ENCODE results near the gene UNKL. TPM values are rescaled to one million over a fixed set of nuclear protein-coding genes. Genes with fewer than 3 reads are reported as not detected.

Gene UNKL
- total RNA-seq, 1 donor from 2014 or later, result 19.9 TPM

DNA sequence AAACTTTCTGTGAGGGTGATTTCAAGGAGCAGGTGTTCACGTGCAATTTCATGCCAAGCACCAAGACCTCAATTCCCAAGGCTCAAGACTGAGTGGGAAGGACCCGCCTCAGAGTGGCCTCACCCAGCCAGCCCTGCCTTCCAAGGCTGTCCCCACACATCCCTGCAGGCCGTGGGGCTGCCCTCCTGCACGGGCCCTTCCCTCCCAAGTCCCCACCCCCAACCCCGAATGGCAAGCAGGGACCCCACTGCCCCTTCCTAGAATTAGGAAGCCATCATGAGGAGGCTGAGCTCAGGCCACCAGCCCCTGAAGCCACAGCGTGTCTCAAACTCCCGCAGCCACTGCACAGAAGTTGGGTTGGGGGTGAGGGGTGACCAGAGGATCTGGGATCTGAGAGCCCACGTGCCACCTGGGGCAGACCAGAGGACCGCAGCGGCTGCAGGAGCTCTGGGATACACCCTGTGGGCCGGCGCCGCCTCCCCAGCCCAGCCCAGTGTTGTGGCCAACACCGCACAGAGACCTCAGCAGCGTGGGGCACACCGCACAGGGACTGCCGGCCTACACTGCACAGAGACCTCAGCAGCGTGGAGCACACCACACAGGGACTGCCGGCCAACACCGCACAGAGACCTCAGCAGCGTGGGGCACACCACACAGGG lies 42.1 kb downstream of the UNKL start:
- TF ChIP-seq CTCF (IDR thresholded peaks at IDR 0.05), result no peak
- intact Hi-C loops (cut with DNase I), result no loop called here
- DNase-seq (no peak), ATAC-seq (no peak)
- Histone ChIP-seq H3K4me1 (no peaks in the 10 kb centered on the region), H3K27ac (no peak overlapping the region), H3K36me3 (peaks cover 11% of the 10 kb centered on the region), H3K27me3 (no peaks in the 10 kb centered on the region), H3K4me3 (no peak overlapping the region), H3K9me3 (no peaks in the 10 kb centered on the region)

- ATAC-seq (no peak), DNase-seq (no peak)
- intact Hi-C loops (cut with DNase I), result no loop called here
- no peak for TF ChIP-seq CTCF (IDR thresholded peaks at IDR 0.05)
- H3K36me3 ChIP-seq, result peaks cover 14% of the 10 kb centered on the region
- no peaks in the 10 kb centered on the region for H3K27me3 ChIP-seq
- no peaks in the 10 kb centered on the region for H3K4me1 ChIP-seq
- H3K9me3 ChIP-seq, result no peaks in the 10 kb centered on the region
- H3K27ac ChIP-seq, result no peak overlapping the region
- H3K4me3 ChIP-seq, result no peak overlapping the region
These were observed 43.2 kb downstream of the UNKL start for GRCh38 chr16:1371054-1371978.

- ATAC-seq (no peak), DNase-seq (no peak)
- no peak for TF ChIP-seq CTCF (IDR thresholded peaks at IDR 0.05)
- H3K27me3 ChIP-seq, result no peaks in the 10 kb centered on the region
- H3K27ac ChIP-seq, result no peak overlapping the region
- no peaks in the 10 kb centered on the region for H3K9me3 ChIP-seq
- intact Hi-C loops (cut with DNase I), result no loop called here
- no peak overlapping the region for H3K4me3 ChIP-seq
- no peaks in the 10 kb centered on the region for H3K4me1 ChIP-seq
- H3K36me3 ChIP-seq, result peaks cover 51% of the 10 kb centered on the region
These were observed 46.9 kb downstream of the UNKL start for GRCh38 chr16:1367486-1368174.

- no peak for ATAC-seq
- Histone ChIP-seq H3K27ac (no peak overlapping the region), H3K36me3 (peaks cover 59% of the 10 kb centered on the region), H3K4me1 (no peaks in the 10 kb centered on the region), H3K4me3 (no peak overlapping the region), H3K9me3 (no peaks in the 10 kb centered on the region), H3K27me3 (no peaks in the 10 kb centered on the region)
- DNase-seq, result no peak
- intact Hi-C loops (cut with DNase I), result no loop called here
- no peak for TF ChIP-seq CTCF (IDR thresholded peaks at IDR 0.05)
These were observed 47.7 kb downstream of the UNKL start for GRCh38 chr16:1366712-1367299.

DNA sequence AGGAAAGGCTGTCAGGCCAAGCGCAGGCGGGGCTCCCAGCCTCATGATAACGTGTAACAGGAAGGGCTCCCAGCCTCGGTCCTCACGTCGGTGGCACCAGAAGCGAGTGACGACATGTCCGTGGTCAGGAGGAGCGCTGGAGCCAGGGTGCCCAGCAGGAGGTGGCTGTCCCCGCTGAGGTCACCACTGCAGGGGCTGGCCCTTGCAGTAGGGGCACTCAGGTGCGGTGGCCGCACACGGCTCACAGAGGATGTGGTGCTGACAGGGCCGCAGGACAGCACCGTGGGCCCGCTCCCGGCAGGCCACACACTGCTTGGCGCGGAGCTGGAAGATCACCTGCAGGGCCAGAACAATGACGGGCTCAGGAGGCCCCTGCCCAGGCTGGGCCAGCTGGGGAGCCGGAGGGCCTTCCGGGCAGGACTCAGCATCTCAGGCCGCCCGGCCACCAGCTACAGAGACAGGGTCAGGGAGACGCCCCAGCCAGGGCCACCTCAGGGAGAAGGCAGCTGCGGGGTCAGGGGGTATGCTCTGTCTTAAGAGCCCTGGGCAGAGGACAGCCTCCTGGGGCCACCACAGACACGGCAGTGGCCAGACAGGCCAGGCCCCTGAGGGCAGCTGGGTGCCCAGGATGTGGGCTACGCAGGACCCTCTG lies 48.3 kb downstream of the UNKL start:
- peak; percentile 5 for ATAC-seq
- Histone ChIP-seq H3K36me3 (peaks cover 63% of the 10 kb centered on the region), H3K27ac (no peak overlapping the region), H3K4me3 (no peak overlapping the region), H3K4me1 (no peaks in the 10 kb centered on the region), H3K9me3 (no peaks in the 10 kb centered on the region), H3K27me3 (no peaks in the 10 kb centered on the region)
- no peak for TF ChIP-seq CTCF (IDR thresholded peaks at IDR 0.05)
- intact Hi-C loops (cut with DNase I), result no loop called here
- no peak for DNase-seq
